Activated T-helper 9 cell treated with anti-CD3 and anti-CD28 coated beads, Interleukin-2, amount 50 U/mL, for 16 hours (primary cell): ENCODE measurements around the gene AP2A2.

Source experiments
- DNase-seq: peaks from one replicate; pipeline ENCODE4 v3.0.0-alpha.2; 2020; ENCODE audit warnings: low read depth

The AP2A2 gene

GRCh38 chr11:924406-925157 lies 1.1 kb upstream of the AP2A2 start:
- DNase-seq: no peak

GRCh38 chr11:925158-925495 lies 543 bp upstream of the AP2A2 start:
- DNase-seq: no peak

- DNase-seq: peak; percentile 11
Observed at GRCh38 chr11:926341-926916, 759 bp downstream of the AP2A2 start.

DNA sequence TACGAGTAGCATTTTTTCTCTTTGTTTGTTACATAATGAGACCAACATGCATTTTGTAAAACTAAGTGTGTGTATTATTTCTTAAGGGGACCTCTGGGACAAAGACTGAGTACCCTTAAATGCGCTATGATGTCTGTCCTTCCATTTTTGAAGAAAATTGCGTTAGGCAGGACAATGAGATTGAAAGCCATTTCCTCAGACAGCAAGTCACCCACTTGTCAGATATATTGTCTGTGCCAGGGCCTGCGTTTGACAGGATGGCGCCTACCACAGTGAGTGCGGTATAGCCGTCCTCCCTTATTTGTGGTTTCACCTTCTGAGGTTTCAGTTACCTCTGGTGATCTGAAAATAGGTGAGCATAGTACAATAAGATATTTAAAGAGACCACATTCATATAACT lies 2.2 kb downstream of the AP2A2 start:
- DNase-seq: no peak

DNA sequence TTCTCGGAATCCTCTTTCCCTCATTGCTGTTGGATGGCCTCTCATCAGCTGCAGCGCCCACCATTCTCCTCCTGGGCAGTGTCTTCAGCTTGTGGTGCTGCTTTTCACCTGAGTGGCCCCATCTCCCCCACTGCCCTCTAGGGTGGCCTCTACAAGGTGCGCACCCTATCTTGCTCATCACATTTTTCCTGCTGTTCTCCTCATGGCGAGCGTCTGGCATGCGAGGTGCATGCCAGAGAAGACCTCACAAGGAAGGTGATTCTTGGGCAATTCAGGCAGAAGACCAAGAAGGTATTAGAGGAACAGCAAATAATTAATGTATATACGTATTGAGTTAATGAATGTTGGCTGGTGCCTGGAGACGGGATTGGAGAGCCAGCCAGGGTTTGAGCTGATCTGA lies 3.1 kb downstream of the AP2A2 start:
- no peak for DNase-seq

GRCh38 chr11:929405-929804 lies 3.7 kb downstream of the AP2A2 start:
- no peak for DNase-seq

DNA sequence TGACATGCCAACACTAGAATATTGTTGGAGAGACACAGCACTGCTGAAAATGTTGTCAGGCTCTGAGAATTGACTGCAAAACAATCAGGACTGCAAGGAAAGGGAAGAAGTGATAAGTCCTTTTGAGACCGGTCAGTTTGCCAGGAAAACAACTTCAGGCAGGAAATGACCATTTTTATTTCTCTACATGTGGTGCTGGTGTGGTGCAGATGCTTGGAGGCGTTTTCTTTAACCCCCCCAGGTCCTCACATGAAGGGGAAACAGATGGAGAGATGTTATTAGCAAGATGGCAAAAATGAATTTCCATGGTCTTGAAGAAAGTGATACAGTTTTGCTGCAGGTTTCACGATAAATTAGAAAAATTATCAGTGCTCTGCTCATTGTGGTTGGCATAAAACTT lies 5.7 kb downstream of the AP2A2 start:
- no peak for DNase-seq

- no peak for DNase-seq
Observed at GRCh38 chr11:932435-932834, 6.8 kb downstream of the AP2A2 start.

DNA sequence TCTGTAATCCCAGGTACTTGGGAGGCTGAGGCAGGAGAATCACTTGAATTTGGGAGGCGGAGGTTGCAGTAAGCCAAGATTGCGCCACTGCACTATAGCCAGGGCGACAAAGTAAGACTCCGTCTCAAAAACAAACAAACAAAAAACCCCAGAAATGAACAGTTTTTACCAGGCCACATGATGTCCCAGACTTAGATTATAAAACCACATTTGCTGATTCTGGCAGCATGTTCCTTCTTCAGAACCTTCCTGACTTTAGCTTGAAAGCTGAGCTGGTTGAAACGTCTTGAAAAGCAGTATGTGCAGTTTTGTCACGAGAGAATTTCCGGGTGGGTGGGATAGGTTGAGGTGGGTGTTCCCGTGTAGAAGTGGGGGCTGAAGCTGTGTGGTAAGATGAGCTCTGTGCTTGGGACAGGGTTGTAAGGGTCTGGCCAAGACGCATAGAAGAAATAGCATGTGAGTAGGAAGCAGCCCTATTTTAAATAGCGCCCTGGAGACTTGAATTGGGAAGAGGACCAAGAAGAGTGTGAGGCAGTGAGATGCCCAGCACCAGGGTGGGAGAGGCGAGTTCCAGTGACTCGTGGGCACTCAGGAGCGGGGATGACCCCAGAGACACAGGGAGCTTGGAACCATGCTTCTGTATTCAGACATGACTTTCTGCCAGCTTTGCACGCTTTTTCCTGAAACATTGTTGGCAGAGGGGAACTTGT lies 7.6 kb downstream of the AP2A2 start:
- no peak for DNase-seq

- no peak for DNase-seq
Observed at GRCh38 chr11:933936-934335, 8.3 kb downstream of the AP2A2 start.

- no peak for DNase-seq
Observed at GRCh38 chr11:934527-934926, 8.9 kb downstream of the AP2A2 start.

DNA sequence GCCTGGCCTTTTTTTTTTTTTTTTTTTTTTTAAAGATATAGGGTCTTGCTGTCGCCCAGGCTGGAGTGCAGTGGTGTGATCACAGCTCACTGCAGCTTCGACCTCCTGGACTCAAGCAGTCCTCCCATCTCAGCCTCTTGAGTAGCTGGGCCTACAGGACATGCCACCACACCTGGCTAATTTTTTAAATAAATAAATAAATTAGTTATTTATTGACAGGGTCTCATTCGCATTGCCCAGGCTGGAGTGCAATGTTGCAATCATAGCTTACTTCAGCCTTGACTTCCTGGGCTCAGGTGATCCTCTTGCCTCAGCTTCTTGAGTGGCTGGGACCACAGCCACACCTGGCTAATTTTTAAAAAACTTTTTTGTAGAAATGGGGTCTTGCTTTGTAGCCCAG lies 10.5 kb downstream of the AP2A2 start:
- no peak for DNase-seq

DNA sequence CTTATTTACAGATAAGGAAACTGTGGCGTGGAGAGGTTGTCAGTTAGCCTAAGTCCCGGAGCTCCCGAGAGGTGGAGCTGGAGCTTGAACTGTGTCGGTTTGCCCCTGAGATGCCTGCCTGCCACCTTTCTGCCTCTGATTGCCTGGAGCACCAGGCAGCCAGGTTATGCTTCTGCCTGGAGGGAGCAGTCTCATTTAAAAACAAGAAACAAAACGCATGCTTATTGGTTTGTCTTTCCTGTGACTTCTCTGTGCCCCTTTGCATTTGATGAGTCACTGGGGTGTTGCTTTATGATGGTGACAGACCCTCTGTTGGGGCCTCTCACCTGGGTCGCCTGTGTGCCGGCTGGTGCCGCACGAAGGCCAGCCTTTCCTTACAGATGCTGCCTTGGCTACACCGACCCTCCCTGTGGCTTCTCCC lies 12.2 kb downstream of the AP2A2 start:
- no peak for DNase-seq

DNA sequence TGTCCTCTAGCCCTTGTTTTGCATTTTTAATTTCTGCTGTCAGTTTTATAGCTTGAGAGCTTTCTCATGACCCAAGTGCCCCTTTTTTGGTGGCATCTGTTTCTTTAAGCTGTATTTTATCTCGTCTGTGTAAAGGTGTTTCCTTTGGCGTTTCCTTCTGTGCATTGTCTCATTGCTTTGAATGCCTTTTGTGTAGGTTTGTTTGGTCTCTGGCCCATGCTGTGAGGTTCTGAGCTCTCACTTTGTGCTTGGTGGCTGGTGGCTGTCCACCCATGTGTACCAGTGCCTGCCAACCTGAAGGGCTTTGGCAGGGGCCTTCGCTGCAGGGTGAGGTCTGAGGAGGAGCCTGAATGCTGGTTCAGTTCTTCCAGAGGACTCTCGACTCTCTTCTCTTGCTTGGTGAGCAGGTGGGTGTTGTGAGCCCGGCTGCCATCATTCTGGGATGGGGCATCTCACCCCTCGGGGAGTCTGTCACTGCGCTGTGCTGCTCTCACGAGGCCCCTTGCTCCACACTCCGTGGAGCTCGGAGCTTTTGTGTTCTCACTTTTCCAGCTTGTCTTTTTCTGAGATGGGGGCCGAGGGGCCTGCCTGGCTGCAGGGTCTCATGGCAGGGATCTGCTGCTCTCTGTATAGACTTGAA lies 14.9 kb downstream of the AP2A2 start:
- no peak for DNase-seq

DNA sequence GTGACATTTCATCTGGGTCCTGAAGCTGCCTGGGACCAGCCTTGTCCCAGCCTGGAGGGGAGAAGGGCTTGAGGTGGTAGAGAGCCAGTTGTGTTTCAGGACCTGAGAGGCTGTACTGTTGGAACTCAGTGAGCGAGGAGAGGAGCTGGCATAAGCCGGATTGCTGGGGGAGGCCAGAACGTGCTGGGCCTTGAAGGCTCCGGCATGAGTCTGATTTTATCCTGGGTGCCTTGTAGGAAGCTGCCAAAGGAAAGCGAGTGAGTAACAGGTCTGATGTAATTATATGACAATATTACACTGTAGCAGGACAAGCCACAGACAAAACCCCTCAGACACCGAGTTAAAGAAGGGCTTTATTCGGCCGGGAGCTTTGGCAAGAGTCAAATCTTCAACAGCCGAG lies 17.2 kb downstream of the AP2A2 start:
- DNase-seq: no peak

GRCh38 chr11:944711-945470 lies 19.2 kb downstream of the AP2A2 start:
- DNase-seq: no peak

- no peak for DNase-seq
Observed at GRCh38 chr11:945986-946385, 20.3 kb downstream of the AP2A2 start.

DNA sequence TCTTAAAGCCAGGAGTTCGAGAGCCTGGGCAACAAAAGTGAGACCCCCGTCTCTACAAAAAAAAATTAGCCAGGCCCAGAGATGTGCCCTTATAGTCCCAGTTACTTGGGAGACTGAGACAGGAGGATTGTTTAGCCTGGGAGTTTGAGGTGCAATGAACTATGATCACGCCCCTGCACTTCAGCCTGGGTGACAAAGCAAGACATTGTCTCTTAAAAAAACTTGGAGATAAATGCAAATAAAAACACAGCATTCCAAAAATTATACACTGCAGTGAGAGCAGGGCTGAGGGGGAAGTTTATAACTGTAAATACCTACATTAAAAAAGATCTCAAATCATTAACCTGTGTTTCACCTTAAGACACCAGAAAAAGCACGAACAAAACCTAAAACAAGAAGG lies 22.1 kb downstream of the AP2A2 start:
- DNase-seq: no peak

DNA sequence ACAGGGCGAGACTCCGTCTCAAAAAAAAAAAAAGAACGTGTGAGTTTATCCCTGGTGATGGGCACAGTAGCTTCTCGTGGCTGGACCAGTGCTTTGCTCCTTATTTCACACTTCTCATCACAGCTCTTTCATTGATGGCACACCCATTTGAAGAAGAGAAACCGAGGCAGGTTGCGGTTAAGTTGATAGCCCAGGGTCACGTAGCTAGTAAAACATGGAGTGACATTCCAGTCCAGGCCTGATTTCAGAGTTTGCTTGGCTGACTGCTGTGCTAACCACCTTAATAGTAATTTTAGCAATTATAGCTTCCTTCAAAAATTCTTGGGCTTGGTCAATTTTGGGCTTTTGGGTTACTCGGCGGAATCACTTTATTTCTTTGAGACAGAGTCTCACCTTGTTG lies 25.8 kb downstream of the AP2A2 start:
- DNase-seq: no peak

GRCh38 chr11:952406-953385 lies 27.0 kb downstream of the AP2A2 start:
- no peak for DNase-seq

GRCh38 chr11:953512-953911 lies 27.8 kb downstream of the AP2A2 start:
- DNase-seq: no peak
